H1 (cell line): ENCODE data around the gene NCR2. TPM values are rescaled to one million over a fixed set of nuclear protein-coding genes. Genes with fewer than 3 reads are reported as not detected.

Experiments used
- CTCF ChIA-PET: fragments of 300-600 bp; sonication (Branson Sonifier 250); formaldehyde crosslinking; loops from one replicate; lab custom pipeline; 2021; ENCODE audit not compliant: partially characterized antibody; lab: Charles Lee
- POLR2A ChIA-PET: fragments of 300-600 bp; sonication (Branson Sonifier 250); formaldehyde crosslinking; loops from one replicate; lab custom pipeline; 2021; ENCODE audit warnings: inconsistent platforms; ENCODE audit not compliant: partially characterized antibody; lab: Charles Lee
- DNase-seq, 2 experiments: peaks; one replicate each; pipeline versions ENCODE4 v3.0.0 to v3.0.0-alpha.2; 2010 to 2022; ENCODE audit warnings: low spot score in 2 of 2, low read depth in 1 of 2, mixed read lengths in 1 of 2
- FAIRE-seq: peaks from 2 replicates; lab custom pipeline; 2011; peaks lifted over from hg19 to GRCh38; lab: Jason Lieb, UNC
- H2AFZ ChIP-seq: 2 replicates; pipeline ENCODE4 v1.8.1; 2012; ENCODE audit warnings: low read length, inconsistent platforms
- H2AK5ac ChIP-seq: 2 replicates; pipeline ENCODE4 v1.6.1; 2013; ENCODE audit warnings: low read depth, low read length
- H2BK120ac ChIP-seq: replicated peaks from 2 replicates; pipeline ENCODE3; 2013; ENCODE audit warnings: low read depth, low read length, inconsistent platforms
- H2BK12ac ChIP-seq: 2 replicates; pipeline ENCODE4 v1.6.1; 2013; ENCODE audit warnings: low read depth, low read length
- H2BK15ac ChIP-seq: 2 replicates; pipeline ENCODE4 v1.6.1; 2013; ENCODE audit warnings: low read length
- H2BK20ac ChIP-seq: 2 replicates; pipeline ENCODE4 v1.6.1; 2013; ENCODE audit warnings: low read length
- H2BK5ac ChIP-seq: 2 replicates; pipeline ENCODE4 v1.6.1; 2013; ENCODE audit warnings: low read depth, low read length
- H3K14ac ChIP-seq: 2 replicates; pipeline ENCODE4 v1.6.1; 2013; ENCODE audit warnings: inconsistent platforms; ENCODE audit not compliant: insufficient read length
- H3K18ac ChIP-seq: 2 replicates; pipeline ENCODE4 v1.6.1; 2013; ENCODE audit warnings: low read length; ENCODE audit errors: extremely low read depth
- H3K23ac ChIP-seq: 2 replicates; pipeline ENCODE4 v1.6.1; 2013; ENCODE audit warnings: inconsistent platforms; ENCODE audit not compliant: insufficient read length
- H3K23me2 ChIP-seq: 2 replicates; pipeline ENCODE4 v1.6.1; 2013; ENCODE audit warnings: low read depth, low read length
- H3K27ac ChIP-seq: 2 replicates; pipeline ENCODE4 v1.6.1; 2011; ENCODE audit warnings: low read depth, low read length, inconsistent platforms
- H3K27me3 ChIP-seq, 4 experiments: replicated peaks in 1 of 4; 1 replicate in 1 of 4; 2 replicates in 3 of 4; pipeline versions ENCODE4 v1.6.1 to v1.8.1; 2011 to 2013; ENCODE audit warnings: low read length in 3 of 4, mild to moderate bottlenecking in 3 of 4, inconsistent platforms in 2 of 4, mixed read lengths in 2 of 4, moderate library complexity in 1 of 4; ENCODE audit not compliant: control insufficient read depth in 3 of 4, insufficient read depth in 3 of 4; ENCODE audit errors: extremely low read depth in 1 of 4
- H3K36me3 ChIP-seq, 4 experiments: 2 replicates each; pipeline versions ENCODE4 v1.6.1 to v1.8.1; 2011 to 2013; ENCODE audit warnings: mild to moderate bottlenecking in 4 of 4, low read length in 3 of 4, moderate library complexity in 2 of 4, control low read depth in 1 of 4, inconsistent platforms in 1 of 4; ENCODE audit not compliant: insufficient read depth in 4 of 4, control insufficient read depth in 2 of 4
- H3K4ac ChIP-seq: replicated peaks from 2 replicates; pipeline ENCODE3; 2013; ENCODE audit warnings: low read length, low read depth, mixed read lengths, inconsistent platforms; ENCODE audit not compliant: insufficient read length
- H3K4me1 ChIP-seq, 4 experiments: replicated peaks in 1 of 4; 1 replicate in 1 of 4; 2 replicates in 3 of 4; pipeline versions ENCODE4 v1.6.1 to v1.8.1; 2011 to 2013; ENCODE audit warnings: low read length in 3 of 4, inconsistent platforms in 2 of 4, mixed read lengths in 1 of 4; ENCODE audit not compliant: insufficient read depth in 4 of 4, control insufficient read depth in 3 of 4
- H3K4me2 ChIP-seq, 2 experiments: 2 replicates each; pipeline versions ENCODE4 v1.6.1 to v1.8.1; 2011 to 2013; ENCODE audit warnings: low read depth in 2 of 2, low read length in 2 of 2, control low read depth in 1 of 2, inconsistent platforms in 1 of 2, mild to moderate bottlenecking in 1 of 2; ENCODE audit not compliant: insufficient read depth in 1 of 2
- H3K4me3 ChIP-seq, 4 experiments: fragments of 200-600, 300-600 bp in 1 of 4; sonication (generic), shearing (Covaris generic), sonication (Bioruptor Twin) in 1 of 4; 2 replicates each; pipeline versions ENCODE4 v1.5.1 to v1.8.1; 2011 to 2016; ENCODE audit warnings: low read length in 4 of 4, low read depth in 3 of 4, control low read depth in 2 of 4, inconsistent platforms in 2 of 4, mild to moderate bottlenecking in 2 of 4, mixed read lengths in 1 of 4, moderate library complexity in 1 of 4; ENCODE audit not compliant: insufficient read depth in 2 of 4; ENCODE audit errors: extremely low read depth in 1 of 4
- H3K56ac ChIP-seq: replicated peaks from 2 replicates; pipeline ENCODE3; 2013; ENCODE audit warnings: low read depth, mild to moderate bottlenecking, mixed read lengths, low read length, inconsistent platforms; ENCODE audit not compliant: insufficient read length
- H3K79me1 ChIP-seq: 2 replicates; pipeline ENCODE4 v1.6.1; 2013; ENCODE audit warnings: low read depth, low read length, control low read depth
- H3K79me2 ChIP-seq, 2 experiments: 2 replicates each; pipeline versions ENCODE4 v1.6.1 to v1.8.1; 2012 to 2013; ENCODE audit warnings: low read length in 2 of 2, mild to moderate bottlenecking in 2 of 2, inconsistent platforms in 1 of 2; ENCODE audit not compliant: insufficient read depth in 2 of 2, control insufficient read depth in 1 of 2
- H3K9ac ChIP-seq, 4 experiments: replicated peaks in 1 of 4; 1 replicate in 1 of 4; 2 replicates in 3 of 4; pipeline versions ENCODE4 v1.6.1 to v1.8.1; 2011 to 2013; ENCODE audit warnings: low read depth in 3 of 4, low read length in 3 of 4, control low read depth in 2 of 4, mild to moderate bottlenecking in 2 of 4, moderate library complexity in 2 of 4, inconsistent platforms in 1 of 4; ENCODE audit errors: extremely low read depth in 1 of 4
- H3K9me3 ChIP-seq, 2 experiments: 2 replicates each; pipeline versions ENCODE4 v1.6.1 to v1.8.1; 2012 to 2013; ENCODE audit warnings: mild to moderate bottlenecking in 2 of 2, moderate library complexity in 2 of 2, control low read depth in 1 of 2, inconsistent platforms in 1 of 2, low read depth in 1 of 2, low read length in 1 of 2, mixed read lengths in 1 of 2; ENCODE audit not compliant: insufficient read depth in 2 of 2
- H4K20me1 ChIP-seq, 2 experiments: replicated peaks in 1 of 2; 2 replicates each; pipeline versions ENCODE3 to v1.8.1; 2011 to 2013; ENCODE audit warnings: inconsistent platforms in 2 of 2, low read length in 2 of 2, mild to moderate bottlenecking in 1 of 2; ENCODE audit not compliant: insufficient read depth in 2 of 2, control insufficient read depth in 1 of 2
- H4K5ac ChIP-seq: 2 replicates; pipeline ENCODE4 v1.6.1; 2013; ENCODE audit warnings: low read length, low read depth, mixed read lengths, inconsistent platforms; ENCODE audit not compliant: insufficient read length
- H4K8ac ChIP-seq: 2 replicates; pipeline ENCODE4 v1.8.0; 2013; ENCODE audit warnings: mild to moderate bottlenecking, moderate library complexity, low read length, inconsistent platforms; ENCODE audit not compliant: insufficient read depth; ENCODE audit errors: extremely low read depth
- H4K91ac ChIP-seq: replicated peaks from 2 replicates; pipeline ENCODE3; 2013; ENCODE audit warnings: low read length, mixed read lengths, inconsistent platforms; ENCODE audit not compliant: insufficient read length
- GABPA ChIP-seq: IDR thresholded peaks from 2 replicates; pipeline ENCODE4 v1.6.1; 2011; ENCODE audit warnings: mild to moderate bottlenecking, low read length, moderate library complexity, borderline replicate concordance; ENCODE audit not compliant: insufficient read depth
- GTF2F1 ChIP-seq: IDR thresholded peaks from 2 replicates; pipeline ENCODE4 v1.6.1; 2012; ENCODE audit warnings: low read depth, low read length, improper control_type of control experiment, borderline replicate concordance
- KDM1A ChIP-seq: fragments of 200-600, 300-600 bp; sonication (generic); IDR thresholded peaks from 2 replicates; pipeline ENCODE4 v1.7.1; 2016; ENCODE audit warnings: mild to moderate bottlenecking, low read length, borderline replicate concordance
- MAFK ChIP-seq: IDR thresholded peaks from 2 replicates; pipeline ENCODE4 v1.6.1; 2012; ENCODE audit warnings: low read depth, mild to moderate bottlenecking, improper control_type of control experiment, low read length
- POLR2A ChIP-seq, 2 experiments: IDR thresholded peaks; 1 replicate in 1 of 2; 2 replicates in 1 of 2; pipeline ENCODE4 v1.6.1; 2011; ENCODE audit warnings: low read depth in 2 of 2, low read length in 2 of 2, mild to moderate bottlenecking in 2 of 2; ENCODE audit errors: control extremely low read depth in 1 of 2
- POLR2AphosphoS5 ChIP-seq: IDR thresholded peaks from 2 replicates; pipeline ENCODE4 v1.6.1; 2011; ENCODE audit warnings: low read depth, low read length
- RBBP5 ChIP-seq: IDR thresholded peaks from 2 replicates; pipeline ENCODE4 v1.7.1; 2012; ENCODE audit warnings: low read depth, mild to moderate bottlenecking, inconsistent platforms, low read length, moderate library complexity, borderline replicate concordance
- SIN3A ChIP-seq, 2 experiments: IDR thresholded peaks in 1 of 2; conservative IDR thresholded peaks in 1 of 2; 2 replicates each; pipeline ENCODE4 v1.6.1; 2011 to 2012; ENCODE audit warnings: low read length in 2 of 2, improper control_type of control experiment in 1 of 2, low read depth in 1 of 2, mild to moderate bottlenecking in 1 of 2
- SP4 ChIP-seq: IDR thresholded peaks from 2 replicates; pipeline ENCODE4 v1.6.1; 2012; ENCODE audit warnings: low read length, inconsistent platforms
- SRF ChIP-seq: IDR thresholded peaks from 2 replicates; pipeline ENCODE4 v1.6.1; 2011; ENCODE audit warnings: mild to moderate bottlenecking, low read depth, low read length, moderate library complexity
- TBP ChIP-seq: IDR thresholded peaks from 2 replicates; pipeline ENCODE4 v1.6.1; 2011; ENCODE audit warnings: low read depth, low read length, improper control_type of control experiment
- TEAD4 ChIP-seq: IDR thresholded peaks from 2 replicates; pipeline ENCODE4 v1.6.1; 2012; ENCODE audit warnings: low read depth, low read length, inconsistent platforms, mixed read lengths
- WGBS, 2 experiments: shearing (Covaris generic) in 1 of 2; methylation state at CpG; one replicate each; pipeline versions ENCODE4 v1.1.6 to v1.1.7; 2013 to 2015; ENCODE audit warnings: low lambda C conversion rate in 2 of 2, mixed read lengths in 2 of 2, inconsistent platforms in 1 of 2, low coverage in 1 of 2, missing lambda C conversion rate in 1 of 2; ENCODE audit not compliant: insufficient replicate concordance in 2 of 2, insufficient coverage in 1 of 2, insufficient read length in 1 of 2; ENCODE audit errors: extremely low coverage in 1 of 2, missing lambda C conversion rate in 1 of 2; 5-methylcytosine and 5-hydroxymethylcytosine counted together
- polyA plus RNA-seq, 7 experiments: library from polyadenylated mRNA; depleted of rRNA in 3 of 7; stranded (reverse) in 5 of 7; unstranded in 2 of 7; fragments of >200 nt in 5 of 7; fragments of 200-250 nt in 2 of 7; gene quantifications; 1 replicate in 5 of 7; 2 replicates in 1 of 7; 4 replicates in 1 of 7; pipeline versions ENCODE4 v1.2.1 to v1.2.3, GENCODE V29; 2011 to 2013; ENCODE audit warnings: missing spikeins in 2 of 7, mixed read lengths in 2 of 7
- total RNA-seq: library from RNA; stranded (reverse); fragmentation: NEBNext Ultra II Directional; extraction: Animal tissue kit (Norgen Biotek cat#: 25700); gene quantifications from 2 replicates; pipeline ENCODE4 v1.2.1, GENCODE V29; 2021

NCR2 gene
- total and polyA plus RNA-seq, 2 of the 8 experiments (the other 6 are each of a cell fraction or from before 2014, with no cell fraction given), result not detected

DNA sequence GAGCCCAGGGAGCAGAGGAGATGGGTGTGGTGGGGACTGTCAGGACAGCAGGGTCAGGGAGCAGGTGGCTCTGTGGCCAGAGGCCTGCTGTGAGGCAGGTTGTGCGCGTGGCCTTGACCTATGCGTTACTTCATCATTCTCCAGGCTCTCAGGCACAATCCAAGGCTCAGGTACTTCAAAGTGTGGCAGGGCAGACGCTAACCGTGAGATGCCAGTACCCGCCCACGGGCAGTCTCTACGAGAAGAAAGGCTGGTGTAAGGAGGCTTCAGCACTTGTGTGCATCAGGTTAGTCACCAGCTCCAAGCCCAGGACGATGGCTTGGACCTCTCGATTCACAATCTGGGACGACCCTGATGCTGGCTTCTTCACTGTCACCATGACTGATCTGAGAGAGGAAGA is 535 bp downstream of the NCR2 start:
- Histone ChIP-seq H2BK5ac (no peak overlapping the region), H3K27me3 (0 out of 7 replicates have a peak, but pooled peaks cover 0 to 2% (median 0%) of the 10 kb centered on the region in 4 experiments), H3K79me2 (no peaks in the 10 kb centered on the region), H3K4me2 (no peak overlapping the region), H3K18ac (no peak overlapping the region), H3K23me2 (no peaks in the 10 kb centered on the region), H3K14ac (no peak overlapping the region), H3K9me3 (no peaks in the 10 kb centered on the region), H4K5ac (no peak overlapping the region), H4K20me1 (no peaks in the 10 kb centered on the region), H2BK15ac (no peak overlapping the region), H3K27ac (no peak overlapping the region), H3K23ac (no peak overlapping the region), H4K91ac (no peak overlapping the region), H2AK5ac (no peak overlapping the region), H2AFZ (no peak overlapping the region), H2BK120ac (no peak overlapping the region), H3K4ac (no peak overlapping the region), H3K56ac (no peak overlapping the region), H2BK12ac (no peak overlapping the region), H4K8ac (no peak overlapping the region), H3K79me1 (no peaks in the 10 kb centered on the region), H3K4me1 (peaks cover 0 to 5% (median 0%) of the 10 kb centered on the region in 4 experiments; a peak in 1 of 7 replicates), H2BK20ac (no peak overlapping the region), H3K36me3 (no peaks in the 10 kb centered on the region), H3K4me3 (no peak overlapping the region), H3K9ac (no peak overlapping the region)
- FAIRE-seq (no peak), DNase-seq (no peak)
- CTCF ChIA-PET, result interaction anchor here (0.8 to 4.0 kb wide), 5 partner anchors 13 to 84 kb away, joined by 3 to 32 read pairs (median 3); no protein-coding TSS in a partner anchor
- POLR2A ChIA-PET, result interaction anchor here (0.7 kb wide), 1 partner anchor 17 kb away, joined by 3 read pairs; no protein-coding TSS in a partner anchor
- WGBS, 2 experiments, result 81% methylated on average over 11 of the region's 11 CpGs; no CpG with 5 or more reads in 1 of the 2 experiments
- no peak for TF ChIP-seq SP4
- TF ChIP-seq SRF, result no peak
- TF ChIP-seq SIN3A (conservative IDR thresholded peaks at IDR 0.05 in 1 of 2, IDR thresholded peaks at IDR 0.05 in 1 of 2; ENCODE audit: low read depth in 1 of 2, low read length in 2 of 2), result no peak
- TF ChIP-seq MAFK, result no peak
- TF ChIP-seq POLR2AphosphoS5, result no peak
- TF ChIP-seq TBP, result no peak
- TF ChIP-seq GABPA, result no peak
- TF ChIP-seq POLR2A (IDR thresholded peaks at IDR 0.05; ENCODE audit: control extremely low read depth in 1 of 2, low read depth in 2 of 2, low read length in 2 of 2), result no peak
- TF ChIP-seq RBBP5, result no peak
- no peak for TF ChIP-seq GTF2F1
- TF ChIP-seq KDM1A, result no peak
- TF ChIP-seq TEAD4, result no peak
